ENCODE results near the gene CRYBG3.
"Not testable (repeated sequence)": the region's sequence is repeated elsewhere in the genome, so short reads cannot be mapped to it uniquely, and the experiment has no call there.

The CRYBG3 gene

GRCh38 chr3:97892852-97893251 lies 71.0 kb downstream of the CRYBG3 start:
- H3K4me3 ChIP-seq (ENCODE audit: low read depth, low read length) = no peak overlapping the region
- no peak for TF ChIP-seq CTCF (IDR thresholded peaks at IDR 0.05; ENCODE audit: borderline replicate concordance, insufficient read depth, low read depth, low read length)

- no peak overlapping the region for H3K4me3 ChIP-seq (ENCODE audit: low read depth, low read length)
- TF ChIP-seq CTCF (IDR thresholded peaks at IDR 0.05; ENCODE audit: borderline replicate concordance, insufficient read depth, low read depth, low read length) = no peak
Observed at GRCh38 chr3:97895216-97895615, 73.4 kb downstream of the CRYBG3 start.

- H3K4me3 ChIP-seq (ENCODE audit: low read depth, low read length) = no peak overlapping the region
- TF ChIP-seq CTCF (IDR thresholded peaks at IDR 0.05; ENCODE audit: borderline replicate concordance, insufficient read depth, low read depth, low read length) = no peak
Observed at GRCh38 chr3:97896129-97896528, 74.3 kb downstream of the CRYBG3 start.

GRCh38 chr3:97896547-97896946 lies 74.7 kb downstream of the CRYBG3 start:
- no peak for TF ChIP-seq CTCF (IDR thresholded peaks at IDR 0.05; ENCODE audit: borderline replicate concordance, insufficient read depth, low read depth, low read length)
- H3K4me3 ChIP-seq (ENCODE audit: low read depth, low read length) = no peak overlapping the region

GRCh38 chr3:97899331-97899730 lies 77.5 kb downstream of the CRYBG3 start:
- TF ChIP-seq CTCF (IDR thresholded peaks at IDR 0.05; ENCODE audit: borderline replicate concordance, insufficient read depth, low read depth, low read length) = no peak
- no peak overlapping the region for H3K4me3 ChIP-seq (ENCODE audit: low read depth, low read length)

GRCh38 chr3:97901313-97902248 lies 79.8 kb downstream of the CRYBG3 start:
- TF ChIP-seq CTCF (IDR thresholded peaks at IDR 0.05; ENCODE audit: borderline replicate concordance, insufficient read depth, low read depth, low read length) = no peak
- H3K4me3 ChIP-seq (ENCODE audit: low read depth, low read length) = no peak overlapping the region

GRCh38 chr3:97909830-97910229 lies 88.0 kb downstream of the CRYBG3 start:
- H3K4me3 ChIP-seq (ENCODE audit: low read depth, low read length) = not testable (repeated sequence)

GRCh38 chr3:97910236-97910831 lies 88.5 kb downstream of the CRYBG3 start:
- not testable (repeated sequence) for H3K4me3 ChIP-seq (ENCODE audit: low read depth, low read length)

Data from GM12875 (cell line).